Parathyroid adenoma (tissue), 2 donors: ENCODE measurements around the gene KDSR.

Source experiments
- H2AFZ ChIP-seq: fragments of 300-600 bp; sonication (generic); one replicate; pipeline ENCODE4 v1.7.0; 2017; ENCODE audit warnings: antibody characterized with exemption, mild to moderate bottlenecking
- H3K27ac ChIP-seq: fragments of 300-600 bp; sonication (generic); one replicate; pipeline ENCODE4 v1.7.0; 2017
- H3K27me3 ChIP-seq: fragments of 300-600 bp; sonication (generic); one replicate; pipeline ENCODE4 v1.7.0; 2017; ENCODE audit warnings: low read length; ENCODE audit not compliant: control insufficient read depth, insufficient read depth
- H3K36me3 ChIP-seq: fragments of 300-600 bp; sonication (generic); one replicate; pipeline ENCODE4 v1.7.0; 2017; ENCODE audit warnings: low read length; ENCODE audit not compliant: control insufficient read depth, insufficient read depth
- H3K4me1 ChIP-seq: fragments of 300-600 bp; sonication (generic); one replicate; pipeline ENCODE4 v1.7.0; 2017; ENCODE audit warnings: control low read depth
- H3K4me2 ChIP-seq: fragments of 300-600 bp; sonication (generic); one replicate; pipeline ENCODE4 v1.7.0; 2017; ENCODE audit warnings: low read length
- H3K4me3 ChIP-seq: fragments of 300-600 bp; sonication (generic); one replicate; pipeline ENCODE4 v1.7.0; 2017; ENCODE audit warnings: low read depth, low read length
- H3K79me2 ChIP-seq: fragments of 300-600 bp; sonication (generic); one replicate; pipeline ENCODE4 v1.7.0; 2017; ENCODE audit warnings: control low read depth
- H3K9ac ChIP-seq: fragments of 300-600 bp; sonication (generic); one replicate; pipeline ENCODE4 v1.7.0; 2017; ENCODE audit warnings: mild to moderate bottlenecking
- H3K9me3 ChIP-seq: fragments of 300-600 bp; sonication (generic); one replicate; pipeline ENCODE4 v1.7.0; 2017; ENCODE audit warnings: low read length; ENCODE audit not compliant: control insufficient read depth
- CTCF ChIP-seq: fragments of 300-600 bp; sonication (generic); IDR thresholded peaks from one replicate; pipeline ENCODE4 v1.7.0; 2017; ENCODE audit warnings: antibody characterized with exemption, mild to moderate bottlenecking
- donor health status: primary hyperparathyroidism.

KDSR gene

DNA sequence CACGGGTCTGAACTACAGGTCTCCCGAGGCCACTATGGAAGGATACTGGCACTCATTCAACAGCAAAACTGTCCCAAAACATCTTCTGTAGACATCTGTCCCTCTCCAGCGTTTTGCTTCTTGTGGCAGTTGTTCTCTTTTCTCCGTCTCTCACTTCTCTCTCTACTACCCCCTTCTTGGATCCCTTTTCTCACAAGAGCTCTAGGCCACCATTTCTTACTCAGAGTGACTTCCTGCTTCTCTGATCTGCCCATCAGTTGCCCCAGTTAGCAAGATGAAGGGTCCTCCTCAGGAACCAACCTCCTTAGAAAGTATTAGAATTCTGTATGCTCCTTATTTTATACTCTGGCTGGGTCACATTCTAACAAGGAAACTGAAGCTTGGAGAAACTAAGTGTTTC lies 80.1 kb downstream of the KDSR start:
- Histone ChIP-seq H3K9ac (no peak overlapping the region), H3K4me1 (no peaks in the 10 kb centered on the region), H3K9me3 (no peaks in the 10 kb centered on the region), H3K79me2 (peaks cover 8% of the 10 kb centered on the region), H3K4me2 (no peak overlapping the region), H3K27me3 (no peaks in the 10 kb centered on the region), H3K27ac (no peak overlapping the region), H3K36me3 (no peaks in the 10 kb centered on the region), H3K4me3 (no peak overlapping the region), H2AFZ (no peak overlapping the region)
- TF ChIP-seq CTCF: no peak

- Histone ChIP-seq H3K27ac (no peak overlapping the region), H3K4me1 (no peaks in the 10 kb centered on the region), H3K27me3 (no peaks in the 10 kb centered on the region), H3K79me2 (peaks cover 10% of the 10 kb centered on the region), H3K9me3 (no peaks in the 10 kb centered on the region), H3K4me3 (no peak overlapping the region), H3K9ac (no peak overlapping the region), H3K4me2 (no peak overlapping the region), H2AFZ (no peak overlapping the region), H3K36me3 (no peaks in the 10 kb centered on the region)
- TF ChIP-seq CTCF: no peak
Observed at GRCh38 chr18:63284827-63285733, 81.9 kb downstream of the KDSR start.

GRCh38 chr18:63284173-63284799 lies 82.7 kb downstream of the KDSR start:
- H3K36me3 ChIP-seq: no peaks in the 10 kb centered on the region
- H3K9ac ChIP-seq: no peak overlapping the region
- H3K4me3 ChIP-seq: no peak overlapping the region
- H3K27ac ChIP-seq: no peak overlapping the region
- H3K4me2 ChIP-seq: no peak overlapping the region
- peaks cover 10% of the 10 kb centered on the region for H3K79me2 ChIP-seq
- no peak overlapping the region for H2AFZ ChIP-seq
- no peaks in the 10 kb centered on the region for H3K4me1 ChIP-seq
- no peaks in the 10 kb centered on the region for H3K27me3 ChIP-seq
- no peak for TF ChIP-seq CTCF
- H3K9me3 ChIP-seq: no peaks in the 10 kb centered on the region

DNA sequence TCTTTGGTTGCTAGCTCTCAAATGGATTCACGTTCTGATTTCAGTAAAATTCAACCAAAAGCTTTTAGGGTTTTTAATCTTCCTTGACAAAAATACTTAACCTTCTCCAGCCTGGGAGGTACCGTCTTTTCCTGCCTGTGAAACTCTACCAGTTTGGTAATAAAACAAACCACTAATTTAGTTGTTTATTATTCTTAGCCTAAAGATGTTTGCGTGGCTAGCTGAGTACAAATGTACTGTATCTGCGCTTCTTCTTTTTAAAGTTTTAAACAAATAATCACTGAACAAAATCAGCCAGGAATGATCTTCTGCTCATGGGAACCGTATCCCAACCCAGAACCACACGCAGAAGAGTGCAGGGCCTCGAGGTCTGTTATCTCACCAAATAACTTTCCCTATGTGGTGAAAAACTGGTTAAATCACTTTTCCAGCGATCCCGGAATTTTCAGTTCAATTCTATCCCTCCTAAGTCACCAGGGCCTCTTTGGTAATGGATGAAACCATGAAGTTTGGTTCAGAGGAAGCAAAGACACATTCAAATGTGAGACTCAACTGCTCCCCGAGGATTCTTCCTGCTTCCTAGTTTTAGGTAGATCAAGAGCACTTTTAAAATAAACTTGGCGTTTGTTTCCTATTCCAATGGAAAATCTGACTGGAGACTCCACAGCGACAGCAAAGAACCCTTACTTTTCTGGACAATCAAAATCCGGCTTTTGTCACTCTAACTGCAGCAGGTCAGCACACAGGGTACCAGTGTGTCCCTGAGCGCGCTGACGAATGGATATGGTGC lies 83.5 kb downstream of the KDSR start:
- H3K4me1 ChIP-seq: no peaks in the 10 kb centered on the region
- H3K27ac ChIP-seq: no peak overlapping the region
- H3K9ac ChIP-seq: no peak overlapping the region

More for the DNA sequence above, 83.5 kb downstream of the KDSR start:
- H3K27me3 ChIP-seq: no peaks in the 10 kb centered on the region
- TF ChIP-seq CTCF: no peak
- peaks cover 10% of the 10 kb centered on the region for H3K79me2 ChIP-seq
- no peak overlapping the region for H3K4me2 ChIP-seq
- no peaks in the 10 kb centered on the region for H3K9me3 ChIP-seq
- H3K36me3 ChIP-seq: no peaks in the 10 kb centered on the region
- H2AFZ ChIP-seq: no peak overlapping the region
- H3K4me3 ChIP-seq: no peak overlapping the region
